DLD1 (cell line): ENCODE measurements around the gene CDH4.

Experiments
- in situ Hi-C: cut with HindIII; loops from 2 replicates; pipeline ENCODE4 v1.10.0; 2017; ENCODE audit warnings: low sequenced_read_pairs

CDH4 gene

GRCh38 chr20:61790116-61790827, 538.2 kb downstream of the CDH4 start:
- in situ Hi-C loops = no loop called here

DNA sequence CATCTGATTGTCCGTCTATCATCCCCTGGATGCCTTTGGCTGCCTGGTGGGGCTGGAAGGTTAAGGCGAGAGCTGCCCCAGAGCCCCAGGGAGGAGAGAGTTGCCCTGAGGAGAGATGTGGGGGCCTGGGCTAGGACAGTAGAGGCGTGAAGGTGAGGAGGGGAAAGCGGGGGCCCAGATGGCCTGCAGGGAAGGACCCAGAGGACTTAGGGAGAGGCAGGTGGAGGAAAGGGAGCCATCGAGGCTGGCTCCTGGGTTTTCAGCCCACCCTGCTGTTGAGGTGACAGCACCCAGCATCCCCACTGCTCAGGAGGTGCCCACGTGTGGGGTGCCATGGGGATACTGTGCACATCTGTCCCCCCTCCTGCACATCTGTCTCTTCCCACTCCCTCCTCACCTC, 539.9 kb downstream of the CDH4 start:
- in situ Hi-C loops = no loop called here

GRCh38 chr20:61795669-61796630, 543.9 kb downstream of the CDH4 start:
- in situ Hi-C loops = no loop called here

GRCh38 chr20:61796738-61797137, 544.7 kb downstream of the CDH4 start:
- in situ Hi-C loops = no loop called here

DNA sequence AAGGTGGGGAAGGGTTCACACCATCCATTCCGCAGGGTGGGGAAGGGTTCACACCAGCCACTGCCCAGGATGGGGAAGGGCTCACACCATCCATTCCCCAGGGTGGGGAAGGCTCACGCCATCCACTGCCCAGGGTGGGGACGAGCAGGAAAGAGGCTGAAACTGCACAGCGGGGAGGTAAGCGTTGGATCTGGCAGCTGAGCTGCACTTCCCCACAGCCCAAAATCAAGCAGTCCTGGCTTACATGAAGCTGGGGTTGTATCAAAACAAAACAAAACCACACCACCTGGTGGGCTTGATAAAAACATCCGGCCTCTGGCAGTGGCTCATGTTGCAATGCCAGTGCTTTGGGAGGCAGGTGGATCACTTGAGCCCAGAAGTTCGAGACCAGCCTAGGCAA, 545.1 kb downstream of the CDH4 start:
- in situ Hi-C loops = no loop called here

GRCh38 chr20:61797971-61798411, 545.9 kb downstream of the CDH4 start:
- in situ Hi-C loops = no loop called here

- in situ Hi-C loops = no loop called here
Measured at GRCh38 chr20:61798632-61799031, 546.6 kb downstream of the CDH4 start.

- in situ Hi-C loops = no loop called here
Measured at GRCh38 chr20:61799394-61799923, 547.4 kb downstream of the CDH4 start.

DNA sequence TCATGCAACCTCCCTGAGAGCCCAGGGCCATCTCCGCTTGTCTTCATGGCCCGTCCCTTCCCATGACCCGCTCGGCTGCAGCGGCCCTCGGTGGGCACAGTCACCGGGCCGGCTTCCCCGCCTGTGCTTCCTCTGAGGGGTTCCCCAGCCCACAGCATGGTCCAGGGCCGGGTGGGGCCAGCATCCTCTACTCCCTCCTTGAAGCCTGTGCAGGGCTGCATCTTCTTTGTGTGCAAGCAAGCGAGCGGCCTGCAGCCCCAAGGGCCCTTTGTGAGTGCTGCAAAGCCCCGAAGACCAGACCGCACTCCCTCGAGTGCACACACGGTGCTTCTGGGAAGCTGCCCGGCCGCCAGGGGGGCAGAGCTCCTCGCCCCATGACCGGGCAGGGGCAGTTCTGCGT, 547.9 kb downstream of the CDH4 start:
- in situ Hi-C loops = no loop called here

- in situ Hi-C loops = no loop called here
Measured at GRCh38 chr20:61800359-61801064, 548.5 kb downstream of the CDH4 start.

GRCh38 chr20:61801065-61801360, 549.0 kb downstream of the CDH4 start:
- in situ Hi-C loops = no loop called here

DNA sequence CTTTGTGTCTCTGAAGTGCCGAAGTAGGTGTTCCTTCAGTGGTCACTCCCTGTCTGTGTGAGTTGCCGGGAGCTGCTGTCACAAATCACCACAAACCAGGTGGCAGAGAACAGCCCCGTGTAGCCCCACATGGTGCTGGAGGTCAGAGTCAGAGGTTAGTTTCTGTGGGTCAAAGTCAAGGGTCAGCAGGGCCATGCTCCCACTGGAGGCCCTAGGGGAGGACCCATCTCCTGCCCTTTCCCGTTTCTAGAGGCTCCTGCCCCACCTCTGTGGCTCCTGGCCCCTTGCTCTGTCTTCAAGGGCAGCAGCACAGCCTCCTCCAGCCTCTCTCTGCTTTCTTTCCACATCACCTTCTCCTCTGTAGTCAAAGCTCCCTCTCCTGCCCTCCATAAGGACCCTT, 549.4 kb downstream of the CDH4 start:
- in situ Hi-C loops = no loop called here

DNA sequence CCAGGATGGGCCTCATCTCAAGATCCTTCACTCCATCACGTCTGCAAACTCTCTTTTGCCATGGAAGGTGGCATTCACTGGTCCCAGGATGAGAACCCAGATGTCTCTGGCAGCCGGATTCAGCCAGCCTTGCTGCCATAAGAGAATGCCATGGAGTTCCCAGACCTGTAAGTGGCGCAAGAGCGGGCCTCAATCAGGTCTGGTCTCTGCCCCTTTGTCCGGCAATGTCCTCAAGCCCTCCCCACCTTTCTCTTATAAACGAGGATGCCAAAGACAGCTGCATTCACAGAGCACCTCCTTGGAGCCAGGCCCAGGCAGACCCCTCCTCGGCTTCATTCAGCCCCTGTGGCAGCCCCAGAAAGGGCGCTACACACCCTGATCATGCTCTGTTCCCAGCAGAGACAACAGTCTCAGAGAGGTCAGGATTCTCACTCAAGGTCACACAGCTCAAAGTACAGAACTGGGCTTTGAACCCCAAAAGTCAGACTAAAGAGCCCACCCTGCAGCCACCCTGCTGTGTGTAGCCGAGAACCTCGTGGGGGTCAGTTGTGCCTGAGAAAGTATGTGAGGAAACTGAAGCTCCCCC, 549.9 kb downstream of the CDH4 start:
- in situ Hi-C loops = no loop called here

DNA sequence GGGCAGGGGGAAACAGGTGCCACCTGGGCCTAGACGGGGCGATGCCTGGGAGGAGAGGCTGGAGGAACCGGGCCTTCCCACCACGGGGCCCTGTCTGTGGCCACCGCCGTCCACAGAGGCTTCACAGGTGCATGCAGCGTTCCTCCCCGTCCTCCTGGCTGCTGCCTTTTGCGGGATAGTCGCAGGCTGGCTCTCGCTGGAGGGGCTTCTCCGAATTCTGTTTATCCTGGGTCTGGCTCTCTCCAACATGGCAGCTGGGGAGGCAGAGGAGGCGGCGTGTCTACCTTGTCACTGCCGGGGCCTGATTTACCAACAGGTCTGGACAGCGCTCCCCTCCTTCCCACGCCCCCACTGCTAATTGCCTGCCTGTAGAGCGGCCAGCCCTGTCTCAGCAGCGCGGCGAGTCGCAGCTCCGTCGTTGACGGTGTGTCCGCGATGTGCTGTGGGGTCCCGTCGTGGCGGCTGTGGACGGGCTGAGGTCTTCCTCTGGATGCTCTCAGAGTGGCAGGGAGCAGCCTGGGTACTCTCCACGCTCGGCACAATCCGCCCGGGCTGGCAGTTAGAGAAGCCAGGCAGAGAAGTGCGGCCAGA, 550.8 kb downstream of the CDH4 start:
- in situ Hi-C loops = no loop called here

DNA sequence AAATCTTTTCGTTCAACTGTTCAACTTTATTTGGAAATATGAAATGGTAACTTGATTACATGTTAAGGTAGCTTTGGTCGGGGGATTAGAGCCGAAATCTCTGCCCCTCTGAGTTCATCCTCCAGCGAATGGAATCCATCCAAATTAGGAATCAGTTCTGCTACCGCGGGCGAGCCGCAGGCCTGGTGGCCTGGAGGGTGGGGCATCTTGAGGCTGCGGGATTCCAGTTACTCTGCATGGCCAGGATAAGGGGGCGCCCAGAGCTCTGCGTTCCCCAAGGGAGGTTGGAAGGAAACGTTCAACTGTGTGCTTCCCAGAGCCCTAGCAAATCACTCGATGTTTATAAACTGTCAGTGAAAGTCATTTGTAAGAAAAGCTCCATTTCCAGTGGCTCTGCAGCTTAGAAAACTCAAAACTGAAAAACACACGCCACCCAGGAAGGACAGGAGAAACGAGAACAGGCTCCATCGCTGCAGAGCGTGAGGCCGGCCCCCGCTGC, 551.4 kb downstream of the CDH4 start:
- in situ Hi-C loops = no loop called here

DNA sequence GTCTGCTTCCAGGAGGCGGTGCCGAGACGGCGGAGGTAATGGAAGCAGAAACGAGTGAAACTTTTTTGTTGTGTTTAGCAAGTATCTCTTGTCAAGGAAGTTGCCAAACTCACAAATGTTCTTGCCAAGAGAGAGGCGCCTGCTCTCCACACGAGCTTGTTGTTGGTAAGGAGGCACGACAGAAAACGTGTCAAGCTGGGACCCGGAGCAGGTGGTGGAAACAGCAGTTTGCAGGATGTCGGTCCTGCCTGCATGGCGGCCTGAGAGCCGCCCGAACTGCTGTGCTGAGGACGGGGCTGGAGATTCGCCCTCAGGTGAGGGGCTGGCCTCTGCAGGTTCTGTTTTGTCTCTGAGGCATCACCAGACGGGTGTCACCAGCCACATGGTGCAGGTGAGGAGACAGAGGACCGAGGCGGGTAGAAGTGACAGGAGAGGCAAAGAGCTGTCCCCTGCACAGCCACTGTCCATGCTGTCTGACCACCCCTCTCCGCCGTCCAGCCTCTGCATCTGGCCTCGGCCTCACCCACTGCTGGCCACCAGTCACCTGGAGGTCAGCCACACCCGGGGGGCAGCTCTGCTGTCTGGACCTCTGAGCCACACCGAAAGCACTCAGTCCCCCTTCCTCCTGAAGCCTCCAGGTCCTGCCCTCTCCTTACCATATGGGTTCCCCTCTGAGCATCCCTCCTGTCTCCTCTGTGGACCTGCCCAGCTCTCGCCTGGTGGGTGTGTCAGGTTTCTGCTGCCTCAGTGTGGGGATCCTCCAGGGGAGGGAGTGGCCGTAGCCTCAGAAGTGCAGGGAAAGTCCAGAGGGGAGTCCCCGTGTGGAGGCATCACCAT, 552.1 kb downstream of the CDH4 start:
- in situ Hi-C loops = no loop called here

DNA sequence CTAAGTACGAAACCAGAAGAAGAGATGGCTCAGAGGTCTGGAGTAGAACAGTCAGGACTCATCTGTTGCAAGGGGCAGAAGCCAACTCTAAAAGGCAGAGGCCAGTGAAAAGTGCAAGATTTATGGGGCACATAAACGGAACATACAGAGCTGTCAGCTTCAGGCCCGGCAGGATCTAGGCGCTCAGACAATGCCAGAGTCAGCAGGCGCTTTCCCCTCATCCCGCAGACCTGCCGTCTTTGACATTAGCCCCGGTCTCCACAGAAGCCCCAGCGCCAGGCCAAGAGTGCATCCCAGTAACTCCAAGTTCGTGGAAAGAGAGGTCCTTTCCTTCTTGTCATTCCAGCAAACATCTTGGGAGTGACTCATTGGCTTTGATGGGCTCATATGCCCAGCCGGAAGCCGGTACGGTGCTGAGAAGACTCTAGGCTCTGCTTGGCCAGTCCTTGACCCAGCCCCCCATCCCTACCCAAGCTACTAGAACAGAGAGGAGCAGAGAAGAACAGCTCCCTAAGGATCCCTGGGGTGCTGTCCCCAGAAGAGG, 552.8 kb downstream of the CDH4 start:
- in situ Hi-C loops = no loop called here

DNA sequence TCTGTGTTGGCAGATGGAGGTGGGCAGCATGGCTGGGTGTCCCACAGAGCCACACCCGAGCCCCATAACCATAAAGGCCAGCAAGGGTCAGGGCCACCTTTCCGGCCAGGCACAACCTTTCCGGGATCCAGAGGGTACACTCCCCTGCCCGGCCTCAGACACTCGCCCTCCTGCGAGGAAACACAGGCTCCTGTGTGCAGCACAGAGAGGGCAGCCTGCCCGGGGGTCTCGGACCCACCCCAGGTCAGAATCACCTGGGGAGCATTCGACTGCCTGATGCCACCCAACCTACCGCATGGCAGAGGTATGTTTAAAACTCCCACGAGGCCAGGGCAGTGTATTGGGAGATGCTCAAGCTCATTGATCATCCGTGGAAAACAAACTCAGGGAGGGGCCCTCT, 553.3 kb downstream of the CDH4 start:
- in situ Hi-C loops = no loop called here

DNA sequence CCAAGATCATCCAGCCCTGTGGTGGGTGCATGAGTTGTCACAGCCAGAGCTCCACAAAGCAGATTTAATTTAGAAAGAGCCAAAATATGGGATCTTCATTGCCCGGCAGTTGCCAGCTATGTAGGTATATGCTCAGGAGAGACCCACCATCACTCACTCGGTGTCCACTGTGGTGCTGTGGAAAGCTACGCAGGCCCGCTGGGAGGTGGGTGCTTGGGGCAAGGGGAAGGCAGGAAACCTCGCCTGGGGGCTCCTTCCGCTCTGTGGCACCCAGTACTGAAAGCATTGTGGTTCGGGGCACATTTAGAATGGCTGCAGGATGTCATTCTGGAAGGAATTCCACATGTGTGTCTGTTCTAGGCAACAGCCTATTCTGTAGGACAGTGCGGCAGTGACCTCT, 553.7 kb downstream of the CDH4 start:
- in situ Hi-C loops = no loop called here
